HG02642 (cell line): Measurements from ENCODE around the gene INPP4A.
A peak's percentile ranks its signal among the peaks of the same experiment; 100 is the strongest.

Experiments used
- ATAC-seq: cut with Tn5 transposase; IDR thresholded peaks from one replicate; pipeline ENCODE4 v1.9.1; 2021; ENCODE audit warnings: mild to moderate bottlenecking; ENCODE audit not compliant: unreplicated experiment, poor library complexity

Gene INPP4A

DNA sequence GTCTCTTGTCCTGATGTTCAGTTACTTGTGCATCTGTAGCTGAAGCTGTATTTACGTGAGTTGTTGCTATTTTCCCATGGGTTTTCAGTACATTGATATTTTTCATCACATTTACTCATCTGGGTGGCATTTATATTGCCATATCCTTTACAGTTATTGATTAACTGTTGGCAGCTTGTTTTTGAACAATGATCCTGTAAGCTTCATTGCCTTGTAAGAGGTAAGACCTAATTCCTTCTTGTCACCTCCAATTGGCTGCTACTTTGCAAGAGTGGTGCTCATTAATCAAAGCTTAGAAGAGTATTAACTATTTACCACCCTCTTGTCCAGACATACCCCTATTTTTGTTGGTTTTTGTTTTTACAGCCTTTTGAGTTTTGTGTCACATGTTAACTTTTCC, 88.9 kb downstream of the INPP4A start:
- ATAC-seq: no peak

DNA sequence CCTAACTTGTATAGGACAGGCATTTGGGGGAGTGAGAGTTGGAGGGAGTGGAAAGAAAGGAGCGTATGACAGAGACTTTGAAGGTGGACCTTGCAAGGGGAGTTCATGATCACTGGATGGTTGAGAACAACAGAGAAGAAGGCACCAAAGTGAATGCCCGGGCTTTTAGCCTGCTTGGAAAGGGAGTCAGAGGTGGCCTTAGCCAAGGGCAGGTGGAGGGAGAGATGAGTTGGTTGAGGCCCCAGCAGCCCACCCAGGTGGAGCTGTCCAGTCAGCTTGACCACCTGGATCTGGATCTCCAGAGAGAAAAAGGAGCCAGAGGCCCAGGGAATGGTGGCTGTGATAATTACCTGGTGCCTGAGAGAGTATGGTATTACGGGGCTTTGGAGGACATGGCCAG, 90.1 kb downstream of the INPP4A start:
- no peak for ATAC-seq

DNA sequence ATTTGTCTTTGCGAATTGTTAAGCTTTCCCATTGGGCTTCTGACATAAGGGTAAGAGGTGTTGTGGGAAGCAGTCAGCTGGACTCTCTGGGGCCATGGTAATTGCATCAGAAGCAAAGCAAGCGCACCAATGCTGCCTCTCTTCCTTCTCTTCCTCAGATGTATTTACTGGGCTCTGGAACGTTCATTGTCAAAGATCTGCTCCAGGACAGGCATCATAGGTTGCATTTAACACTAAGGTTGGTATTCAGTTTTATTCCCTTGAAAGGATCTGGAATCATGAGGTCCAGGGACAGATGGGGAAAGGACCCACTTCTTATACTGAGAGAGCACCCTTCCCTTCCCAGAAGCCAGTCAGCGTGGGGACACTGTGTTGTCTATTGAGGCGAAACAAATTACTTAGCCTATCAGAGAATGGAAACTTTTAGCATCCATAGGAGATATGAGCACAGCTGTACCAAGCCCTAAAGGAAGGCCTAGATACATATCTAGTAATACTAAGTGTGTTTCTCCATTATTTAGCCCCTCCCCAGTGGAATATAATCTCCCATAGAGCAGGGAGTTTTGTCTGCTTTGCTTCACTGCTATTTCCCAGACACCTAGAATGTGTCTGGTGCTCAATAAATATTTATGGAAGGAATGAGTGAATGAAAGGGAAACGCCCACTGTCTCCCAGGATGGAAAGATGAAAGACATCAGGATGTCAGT, 91.5 kb downstream of the INPP4A start:
- no peak for ATAC-seq

DNA sequence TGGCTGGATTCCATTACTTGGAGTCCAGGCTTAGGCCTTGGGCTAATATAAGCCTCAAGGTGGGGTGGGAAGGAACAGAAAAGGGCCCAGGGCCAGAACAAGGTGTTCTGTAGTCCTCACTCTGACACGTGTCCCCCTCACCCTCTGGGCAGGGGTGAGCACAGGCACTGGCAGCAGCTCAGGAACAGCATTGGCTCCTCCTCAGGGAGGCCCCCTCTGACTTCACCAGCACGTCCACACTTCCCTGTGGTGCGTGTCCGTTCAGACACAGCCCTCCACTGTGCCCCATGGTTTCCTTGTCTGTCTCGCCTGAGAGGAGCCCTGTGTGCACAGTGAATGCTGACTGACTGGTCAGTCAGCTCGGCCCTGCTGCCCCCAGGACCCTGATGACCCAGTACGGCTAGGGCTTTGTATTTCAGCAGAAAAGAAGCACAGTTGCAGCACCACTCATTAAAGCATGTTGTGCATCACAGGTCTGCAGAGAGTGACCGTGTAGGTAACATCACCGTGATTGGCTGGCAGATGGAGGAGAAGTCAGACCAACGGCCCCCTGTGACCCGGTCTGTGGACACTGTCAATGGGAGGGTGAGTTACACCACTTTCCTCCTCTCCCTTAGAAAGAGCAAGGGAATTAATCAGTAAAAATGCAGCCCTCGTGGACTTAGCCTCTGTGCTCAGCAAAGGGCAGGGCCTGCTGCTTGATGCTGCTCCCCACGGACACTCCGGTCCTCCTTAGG, 92.9 kb downstream of the INPP4A start:
- ATAC-seq: no peak

DNA sequence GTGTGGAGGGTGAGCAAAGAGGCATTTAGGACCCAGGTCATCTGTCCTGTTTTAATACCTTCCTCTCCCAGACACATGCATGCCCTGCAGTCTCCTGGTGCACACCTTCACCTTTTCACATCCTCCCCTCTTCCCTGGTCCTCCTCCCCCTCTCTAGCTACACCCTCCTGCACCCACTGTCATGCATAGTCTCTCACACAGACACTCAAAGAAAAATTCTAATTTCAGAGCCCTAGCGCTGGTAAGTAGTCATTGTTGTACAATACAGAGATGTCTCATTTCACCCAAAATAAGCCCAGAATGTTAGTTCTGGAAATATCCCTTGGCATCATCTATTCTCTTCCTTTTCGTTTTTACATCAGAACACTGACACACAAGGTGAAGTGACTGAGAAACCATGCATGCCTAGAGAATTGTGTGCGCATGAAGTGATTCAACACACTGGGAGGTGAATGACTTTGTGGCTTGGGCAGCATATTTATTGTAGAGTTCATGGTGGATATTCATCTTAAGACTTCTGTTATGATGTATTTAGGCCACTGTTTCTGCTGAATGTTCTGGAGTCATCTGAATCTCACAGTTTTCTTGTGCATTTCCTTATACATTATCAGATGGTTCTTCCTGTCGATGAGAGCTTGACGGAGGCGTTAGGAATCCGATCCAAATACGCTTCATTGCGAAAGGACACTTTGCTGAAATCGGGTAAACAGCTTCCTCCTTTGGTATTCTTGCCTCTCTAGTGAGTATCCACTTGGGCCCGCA, 93.8 kb downstream of the INPP4A start:
- no peak for ATAC-seq

DNA sequence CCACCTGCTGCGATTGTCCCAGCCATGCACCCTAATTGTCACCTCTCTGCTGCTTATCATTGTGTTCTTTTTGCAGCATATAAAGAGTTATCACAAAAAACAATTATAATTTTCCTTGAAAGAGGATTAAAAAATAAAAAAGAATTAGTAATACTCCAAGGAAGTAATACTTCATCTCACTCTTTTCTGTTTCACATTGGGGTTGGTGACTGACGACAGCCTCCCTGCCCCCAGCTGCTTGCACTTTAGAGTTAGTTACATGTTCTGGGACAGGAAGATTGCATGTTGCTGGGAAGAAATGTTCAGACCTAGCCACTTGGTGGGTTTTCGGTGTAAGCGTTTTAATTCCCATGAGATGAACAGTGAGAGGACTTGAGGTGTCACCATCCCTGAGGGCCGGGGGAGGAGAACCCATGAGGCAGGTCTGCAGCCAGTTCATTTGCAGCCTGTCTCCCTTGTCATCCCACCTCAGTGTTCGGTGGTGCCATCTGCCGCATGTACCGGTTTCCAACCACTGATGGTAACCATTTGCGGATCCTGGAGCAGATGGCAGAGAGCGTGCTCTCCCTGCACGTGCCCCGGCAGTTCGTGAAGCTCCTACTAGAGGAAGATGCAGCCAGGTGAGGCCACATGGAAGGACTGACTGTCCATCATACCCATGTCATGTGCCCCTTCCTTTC, 94.5 kb downstream of the INPP4A start:
- no peak for ATAC-seq

DNA sequence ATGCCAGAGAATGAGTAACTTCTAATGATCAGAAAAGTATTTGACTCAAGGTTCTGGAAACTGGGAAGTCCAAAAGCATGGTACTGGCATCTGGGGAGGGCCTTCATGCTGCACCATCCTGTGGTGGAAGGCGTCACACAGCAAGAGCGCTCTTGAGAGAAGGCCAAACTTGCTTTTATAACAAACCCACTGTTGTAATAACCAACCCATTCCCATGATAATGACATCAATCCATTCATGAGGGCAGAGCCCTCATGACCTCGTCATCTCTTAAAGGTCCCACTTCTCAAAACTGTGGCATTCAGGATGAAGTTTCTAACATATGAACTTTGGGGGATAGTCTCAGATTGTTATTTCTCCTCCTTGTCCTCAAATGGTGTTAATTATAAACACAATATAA, 95.9 kb downstream of the INPP4A start:
- ATAC-seq: no peak

DNA sequence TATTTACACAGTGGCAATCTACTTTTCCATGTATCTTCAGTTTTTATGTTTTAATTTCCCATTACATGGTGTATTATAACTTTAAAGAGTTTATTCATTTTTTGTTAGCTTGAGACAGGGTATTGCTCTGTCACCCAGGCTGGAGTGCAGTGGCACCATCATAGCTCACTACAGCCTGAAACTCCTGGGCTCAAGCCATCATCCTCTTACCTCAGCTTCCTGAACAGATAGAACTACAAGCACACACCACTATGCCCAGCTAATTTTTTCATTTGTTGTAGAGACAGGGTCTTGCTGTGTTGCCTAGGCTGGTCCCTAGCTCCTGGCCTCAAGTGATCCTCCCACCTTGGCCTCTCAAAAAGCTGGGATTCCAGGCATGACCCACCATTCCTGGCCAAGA, 96.8 kb downstream of the INPP4A start:
- ATAC-seq: no peak

DNA sequence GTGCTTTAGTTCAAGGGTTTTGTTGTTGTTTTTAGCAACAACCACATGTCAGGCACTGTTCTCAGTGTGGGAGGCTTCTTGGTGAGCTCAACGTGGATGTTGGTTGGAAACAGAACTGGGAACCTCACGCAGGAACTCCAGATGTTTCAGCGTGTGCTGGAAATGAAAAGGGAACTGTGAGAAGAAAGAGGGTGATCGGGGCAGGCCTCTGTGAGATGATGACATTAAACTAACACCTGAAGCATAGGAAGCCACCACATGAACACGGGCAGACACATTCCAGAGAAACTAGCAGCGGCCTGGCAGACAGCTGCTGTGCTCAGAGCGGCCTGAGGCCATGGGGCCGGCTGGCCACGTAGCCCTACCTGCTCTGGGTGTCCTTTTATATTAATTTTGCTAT, 97.2 kb downstream of the INPP4A start:
- no peak for ATAC-seq

DNA sequence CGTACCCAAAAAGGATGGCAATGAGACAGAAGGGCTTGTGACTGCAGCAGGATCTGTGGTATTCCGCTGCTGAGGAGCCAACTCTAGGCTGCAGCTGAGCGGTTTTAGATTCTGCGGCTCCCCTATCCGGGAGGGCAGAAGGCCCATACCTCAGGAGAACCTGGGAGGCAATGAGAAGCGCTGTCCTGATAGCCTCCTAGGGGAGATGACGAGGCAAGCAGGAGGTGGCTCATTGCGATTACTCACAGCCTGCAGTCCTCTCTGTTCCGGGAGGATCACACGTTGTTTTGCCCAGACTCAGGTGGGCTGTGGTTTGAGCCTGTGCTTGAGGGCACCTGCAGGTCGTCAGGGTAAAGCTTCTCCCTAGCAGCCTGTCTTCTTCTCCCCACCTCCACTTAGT, 98.6 kb downstream of the INPP4A start:
- ATAC-seq: no peak

DNA sequence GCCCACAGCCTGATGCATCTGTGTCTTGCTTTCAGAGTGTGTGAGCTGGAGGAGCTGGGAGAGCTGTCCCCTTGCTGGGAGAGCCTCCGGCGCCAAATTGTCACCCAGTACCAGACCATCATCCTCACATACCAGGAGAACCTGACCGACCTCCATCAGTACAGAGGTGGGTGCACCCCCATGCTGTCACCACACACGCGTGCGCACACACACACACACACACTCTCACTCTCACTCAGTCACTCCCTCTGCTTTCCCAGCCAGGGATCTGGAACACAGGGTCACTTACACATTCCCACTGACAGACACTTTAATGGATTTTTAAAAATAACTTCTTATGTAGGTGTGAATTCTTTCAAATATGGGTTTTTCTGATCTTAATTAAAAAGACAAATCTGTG, 99.2 kb downstream of the INPP4A start:
- no peak for ATAC-seq

DNA sequence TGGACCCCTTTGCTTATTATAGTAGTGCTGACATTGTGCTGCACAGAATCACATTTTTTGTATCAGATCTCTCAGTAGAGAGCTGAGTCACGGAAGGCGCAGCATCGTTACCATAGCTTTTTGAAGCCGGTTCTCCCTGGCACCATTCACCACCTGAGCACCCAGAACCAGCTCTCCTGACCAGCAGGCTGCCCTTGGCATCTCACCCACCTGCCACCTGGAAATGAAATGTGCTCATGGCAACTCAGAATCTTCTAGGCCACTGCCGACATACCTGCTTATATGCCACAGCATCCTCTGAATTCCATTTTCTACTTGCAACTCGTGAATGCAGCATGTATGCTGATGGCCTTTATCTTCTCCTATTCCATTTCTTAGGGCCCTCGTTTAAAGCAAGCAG, 100.9 kb downstream of the INPP4A start:
- no peak for ATAC-seq

DNA sequence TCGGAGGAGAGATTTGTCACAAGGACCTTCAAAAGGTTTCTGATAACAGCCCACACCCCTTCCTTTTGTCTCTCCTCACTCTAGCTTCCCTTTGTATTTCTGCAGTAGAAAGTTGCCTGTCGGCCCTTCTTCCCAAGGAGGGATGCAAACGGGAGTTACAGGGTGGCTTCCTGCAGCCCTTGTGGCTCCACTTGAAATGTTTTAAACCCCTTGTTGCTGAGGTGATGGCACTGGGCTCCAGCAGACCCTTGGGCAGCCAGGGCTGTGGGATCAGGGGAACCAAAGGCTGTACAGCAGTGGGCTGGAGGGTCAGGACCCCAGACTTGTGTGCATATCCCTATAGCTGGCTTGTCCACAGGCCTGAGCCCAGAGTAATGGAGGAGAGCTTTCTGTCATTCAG, 101.5 kb downstream of the INPP4A start:
- no peak for ATAC-seq

DNA sequence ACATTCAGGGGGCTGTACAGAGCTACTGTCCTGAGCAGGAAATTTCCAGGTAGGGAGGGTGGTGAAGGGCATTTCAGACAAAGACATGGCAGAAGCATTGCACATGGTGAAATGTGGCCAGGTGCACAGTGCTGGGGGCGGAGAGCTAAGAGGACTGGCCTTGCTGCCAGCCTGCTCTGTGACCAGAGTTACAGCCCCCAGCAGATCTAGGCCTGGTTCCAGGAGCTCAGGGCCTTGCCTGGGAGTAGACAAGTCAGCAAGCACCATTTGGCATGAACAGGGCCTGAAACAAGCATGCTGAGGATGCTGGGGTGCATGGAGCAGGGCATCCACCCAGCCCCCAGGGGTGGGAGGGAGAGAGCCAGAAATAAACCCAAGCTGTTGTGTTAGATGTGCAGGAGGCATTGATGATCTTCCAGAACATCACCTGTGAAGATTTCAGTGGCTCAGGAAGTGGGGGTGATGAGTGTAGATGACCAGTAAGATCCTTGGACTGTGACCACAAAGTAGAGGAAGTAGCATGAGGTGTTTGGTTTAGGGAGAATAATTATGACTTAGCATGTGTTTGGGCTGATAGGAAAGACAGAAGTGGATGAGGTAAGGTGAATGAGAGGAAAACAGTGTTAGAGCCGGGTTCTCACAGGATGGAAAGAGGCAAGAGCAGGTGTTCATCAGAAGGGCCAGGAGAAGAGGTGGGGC, 102.6 kb downstream of the INPP4A start:
- no peak for ATAC-seq

DNA sequence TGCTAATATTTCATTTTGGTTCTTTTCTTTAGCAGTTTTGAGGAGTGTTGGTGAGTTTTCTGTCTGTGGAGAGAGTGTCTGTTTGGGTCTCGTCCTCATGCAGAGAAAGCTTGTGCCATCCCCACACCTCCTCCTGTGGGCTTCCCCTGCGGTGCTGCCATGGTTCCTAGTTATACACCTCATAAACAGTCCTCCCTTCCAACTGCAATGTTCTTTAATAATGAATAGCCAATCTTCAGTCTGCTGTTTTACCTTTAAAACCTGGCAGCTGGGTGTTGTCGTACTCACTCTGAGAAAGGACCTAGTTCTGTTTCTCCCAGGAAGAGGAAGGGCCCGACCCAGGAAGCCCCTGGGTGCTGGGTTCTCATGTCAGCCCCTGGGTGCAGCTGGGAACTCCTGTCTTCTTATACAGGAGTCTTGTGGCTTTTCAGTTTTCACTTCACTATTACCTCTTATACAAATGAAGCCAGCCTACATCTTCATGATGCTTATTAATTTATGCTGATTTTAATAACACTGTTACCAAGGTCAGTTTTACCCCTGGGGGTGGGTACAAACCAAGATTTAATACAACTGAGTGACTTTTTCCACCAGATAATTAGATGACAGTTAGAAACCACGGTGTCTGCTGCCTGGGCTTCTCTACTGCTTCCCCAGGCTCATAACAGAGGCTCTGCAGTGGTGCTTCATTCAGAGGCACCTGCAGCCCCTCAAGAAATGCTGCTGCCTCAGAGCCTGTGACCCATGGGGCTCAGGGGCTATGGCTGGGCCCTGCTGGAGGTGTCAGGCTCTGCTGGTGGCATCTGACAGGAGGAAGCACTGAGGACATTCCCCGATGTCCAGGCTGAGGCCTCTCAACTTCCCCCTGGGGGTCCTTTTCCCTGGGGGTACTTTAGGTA, 104.5 kb downstream of the INPP4A start:
- peak; percentile 62 for ATAC-seq

DNA sequence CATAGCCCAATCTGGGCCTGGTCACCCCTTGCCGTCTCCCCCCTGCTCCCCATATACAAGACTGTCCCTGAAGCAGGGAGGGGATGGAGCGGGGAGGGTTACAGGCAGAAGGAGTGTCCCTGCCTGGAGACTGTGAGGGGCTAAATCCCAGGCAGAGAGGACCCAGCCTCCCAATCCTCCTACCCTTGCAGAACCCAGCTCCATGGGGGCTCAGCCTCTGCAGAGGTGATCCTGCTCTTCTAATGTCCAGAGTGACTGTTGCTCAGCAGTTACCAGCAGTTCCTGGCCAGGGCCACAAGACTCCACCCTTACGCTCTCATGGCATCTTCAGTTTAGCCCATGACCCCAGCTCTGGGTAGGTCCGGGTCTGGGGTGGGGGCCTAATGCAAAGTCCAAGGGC, 105.5 kb downstream of the INPP4A start:
- no peak for ATAC-seq

DNA sequence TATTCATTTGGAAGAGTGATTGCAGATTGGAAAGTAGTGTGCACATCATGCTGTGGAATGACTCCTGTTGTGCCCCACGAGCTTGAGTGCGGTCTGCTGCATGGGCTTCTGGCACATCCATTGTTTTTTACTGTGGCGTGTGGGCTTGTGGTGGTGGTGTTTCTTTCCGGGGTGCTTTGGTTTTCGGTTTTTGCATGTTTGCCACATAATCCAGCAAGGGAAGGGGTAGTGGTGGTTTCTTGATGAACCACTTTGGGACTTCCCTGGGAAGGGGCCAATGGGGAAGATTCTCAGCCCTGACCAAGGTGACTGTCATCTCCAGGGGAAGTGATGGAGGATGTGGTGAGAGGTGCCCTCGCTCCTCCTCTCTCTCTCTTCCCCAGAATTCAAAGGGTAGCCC, 106.7 kb downstream of the INPP4A start:
- ATAC-seq: no peak

DNA sequence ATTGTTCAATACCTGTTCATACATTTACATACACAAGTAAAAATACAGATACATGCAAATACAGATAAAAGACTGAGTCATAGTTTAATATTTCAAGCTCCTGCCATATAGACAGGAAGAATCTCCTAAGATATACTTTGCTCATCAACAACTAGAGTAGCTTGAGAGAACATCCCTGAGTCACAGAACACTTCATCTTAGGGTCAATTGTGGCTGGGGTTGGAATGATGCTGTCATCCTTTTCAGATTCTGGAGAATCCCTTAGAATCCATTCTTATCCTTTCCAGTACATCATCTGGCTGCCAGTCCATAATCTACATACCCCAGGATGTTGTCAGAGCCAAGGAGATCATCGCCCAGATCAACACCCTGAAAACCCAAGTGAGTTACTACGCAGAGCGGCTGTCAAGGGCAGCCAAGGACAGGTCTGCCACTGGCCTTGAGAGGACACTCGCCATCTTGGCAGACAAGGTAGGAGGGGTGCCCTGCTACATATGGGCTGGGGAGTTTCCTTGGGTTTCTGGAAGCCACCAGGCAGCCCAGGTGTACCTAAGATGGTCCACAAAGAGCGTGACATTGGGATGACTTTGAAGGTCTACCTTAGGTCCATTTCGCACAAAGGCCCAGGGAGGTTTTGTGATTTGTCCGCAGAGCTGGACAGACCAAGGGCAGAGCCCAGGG, 108.0 kb downstream of the INPP4A start:
- ATAC-seq: no peak
